Upper lobe of right lung (tissue), 1 donor: Measurements from ENCODE around the gene OGDHL. TPM values are rescaled to one million over a fixed set of nuclear protein-coding genes. Genes with fewer than 3 reads are reported as not detected.

Source experiments
- ATAC-seq: fragments of 200-7000 bp; cut with Tn5 transposase; one replicate; pipeline ENCODE4 v1.9.1; 2020; ENCODE audit warnings: mild to moderate bottlenecking, moderate library complexity
- DNase-seq: peaks from one replicate; pipeline ENCODE4 v3.0.0-alpha.2; 2020
- H3K27ac ChIP-seq: fragments of 200-600 bp; one replicate; pipeline ENCODE4 v1.8.0; 2022
- H3K27me3 ChIP-seq: fragments of 200-600 bp; one replicate; pipeline ENCODE4 v1.8.0; 2022; ENCODE audit warnings: mild to moderate bottlenecking
- H3K36me3 ChIP-seq: fragments of 200-600 bp; one replicate; pipeline ENCODE4 v1.8.0; 2022
- H3K4me1 ChIP-seq: fragments of 200-600 bp; one replicate; pipeline ENCODE4 v1.8.0; 2022
- H3K4me3 ChIP-seq: fragments of 200-600 bp; one replicate; pipeline ENCODE4 v1.8.0; 2022; ENCODE audit warnings: mild to moderate bottlenecking
- H3K9me3 ChIP-seq: fragments of 200-600 bp; one replicate; pipeline ENCODE4 v1.8.0; 2022
- intact Hi-C: fragments of 100-400 bp; cut with DNase I; formaldehyde crosslinking; loops from one replicate; pipeline ENCODE4 v1.11.0; 2022
- total RNA-seq: library from RNA; stranded (reverse); fragmentation: NEBNext Ultra II Directional; extraction: Animal tissue kit (Norgen Biotek cat#: 25700); gene quantifications from one replicate; pipeline ENCODE4 v1.2.1, GENCODE V29; 2021
- TF ChIP-seq, protein P1 (sequence below): fragments of 200-600 bp; IDR thresholded peaks from one replicate; pipeline ENCODE4 v1.8.0; 2022; ENCODE audit warnings: antibody characterized with exemption
- donor health status: DM: no; HTN: yes; CAD: no; lungs with severe emphysema.

Gene OGDHL
- total RNA-seq, 1 donor from 2014 or later, result 0.69 TPM

GRCh38 chr10:49736564-49737113 lies 25.5 kb downstream of the OGDHL start:
- intact Hi-C loops, result no loop called here
- Histone ChIP-seq H3K4me1 (no peaks in the 10 kb centered on the region), H3K27ac (no peak overlapping the region), H3K4me3 (no peak overlapping the region), H3K9me3 (no peaks in the 10 kb centered on the region), H3K27me3 (no peaks in the 10 kb centered on the region), H3K36me3 (no peaks in the 10 kb centered on the region)
- ATAC-seq, result no peak
- no peak for DNase-seq
- TF ChIP-seq, protein P1, sequence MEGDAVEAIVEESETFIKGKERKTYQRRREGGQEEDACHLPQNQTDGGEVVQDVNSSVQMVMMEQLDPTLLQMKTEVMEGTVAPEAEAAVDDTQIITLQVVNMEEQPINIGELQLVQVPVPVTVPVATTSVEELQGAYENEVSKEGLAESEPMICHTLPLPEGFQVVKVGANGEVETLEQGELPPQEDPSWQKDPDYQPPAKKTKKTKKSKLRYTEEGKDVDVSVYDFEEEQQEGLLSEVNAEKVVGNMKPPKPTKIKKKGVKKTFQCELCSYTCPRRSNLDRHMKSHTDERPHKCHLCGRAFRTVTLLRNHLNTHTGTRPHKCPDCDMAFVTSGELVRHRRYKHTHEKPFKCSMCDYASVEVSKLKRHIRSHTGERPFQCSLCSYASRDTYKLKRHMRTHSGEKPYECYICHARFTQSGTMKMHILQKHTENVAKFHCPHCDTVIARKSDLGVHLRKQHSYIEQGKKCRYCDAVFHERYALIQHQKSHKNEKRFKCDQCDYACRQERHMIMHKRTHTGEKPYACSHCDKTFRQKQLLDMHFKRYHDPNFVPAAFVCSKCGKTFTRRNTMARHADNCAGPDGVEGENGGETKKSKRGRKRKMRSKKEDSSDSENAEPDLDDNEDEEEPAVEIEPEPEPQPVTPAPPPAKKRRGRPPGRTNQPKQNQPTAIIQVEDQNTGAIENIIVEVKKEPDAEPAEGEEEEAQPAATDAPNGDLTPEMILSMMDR, result no peak

DNA sequence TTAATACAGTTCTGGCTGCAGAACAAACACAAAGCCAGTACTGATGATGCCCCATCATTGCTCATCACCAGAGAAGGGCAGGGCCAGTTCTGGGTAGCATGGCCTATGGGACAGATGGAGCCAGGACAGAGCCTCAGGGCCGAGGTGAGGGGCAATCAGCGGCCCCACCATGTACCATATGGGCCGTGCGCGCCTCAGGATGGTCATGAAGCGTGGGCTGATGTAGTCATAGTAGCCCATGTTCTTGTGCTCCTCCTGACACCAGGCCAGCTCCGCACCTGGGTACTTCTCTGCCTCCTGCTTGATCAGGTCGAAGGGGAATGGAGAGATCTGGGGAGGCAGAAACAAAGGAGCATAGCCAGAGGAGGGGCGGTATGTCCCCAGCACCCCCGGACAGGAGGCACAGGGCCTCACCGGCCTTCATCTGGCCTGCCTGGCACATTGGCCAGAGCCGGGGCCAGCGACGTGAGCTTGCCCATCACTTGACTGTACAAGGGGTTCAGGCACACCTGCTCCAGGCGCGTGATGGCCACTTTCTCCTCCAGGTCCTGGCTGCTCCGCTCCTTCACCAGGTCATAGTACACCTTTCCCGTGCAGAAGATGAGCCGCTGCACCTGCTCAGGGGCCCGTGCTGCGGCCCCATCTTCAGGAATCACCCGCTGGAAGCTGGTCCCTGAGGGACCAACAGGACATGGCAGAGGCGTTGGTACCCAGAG lies 26.1 kb downstream of the OGDHL start:
- intact Hi-C loops, result no loop called here
- DNase-seq (no peak), ATAC-seq (no peak)
- no peaks in the 10 kb centered on the region for H3K27me3 ChIP-seq
- H3K4me3 ChIP-seq, result no peak overlapping the region
- H3K9me3 ChIP-seq, result no peaks in the 10 kb centered on the region
- TF ChIP-seq, protein P1, result no peak
- H3K27ac ChIP-seq, result no peak overlapping the region
- no peaks in the 10 kb centered on the region for H3K36me3 ChIP-seq
- H3K4me1 ChIP-seq, result no peaks in the 10 kb centered on the region

DNA sequence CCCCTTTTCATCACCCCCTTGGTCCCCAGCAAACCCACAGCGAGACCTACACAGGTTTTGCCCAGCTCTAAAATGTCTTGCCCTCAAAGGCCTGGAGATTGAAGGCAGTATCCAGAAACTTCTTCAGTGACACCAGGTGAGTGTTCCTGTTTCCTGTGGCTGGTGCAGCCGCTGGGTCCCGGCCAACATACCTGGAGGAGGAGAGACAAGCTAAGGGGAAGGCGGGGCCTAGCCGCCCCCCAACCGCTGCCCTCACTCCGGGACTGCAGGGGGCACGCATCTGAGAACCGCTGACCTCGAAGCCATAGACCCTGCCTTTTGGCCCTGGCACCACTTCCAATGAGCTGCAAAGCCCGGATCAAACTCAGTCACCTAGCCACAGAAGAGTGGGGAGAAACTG lies 27.0 kb downstream of the OGDHL start:
- Histone ChIP-seq H3K4me1 (no peaks in the 10 kb centered on the region), H3K4me3 (no peak overlapping the region), H3K36me3 (no peaks in the 10 kb centered on the region), H3K9me3 (no peaks in the 10 kb centered on the region), H3K27me3 (no peaks in the 10 kb centered on the region), H3K27ac (no peak overlapping the region)
- intact Hi-C loops, result no loop called here
- TF ChIP-seq, protein P1, result no peak
- DNase-seq, result no peak
- no peak for ATAC-seq

- no peaks in the 10 kb centered on the region for H3K4me1 ChIP-seq
- H3K27me3 ChIP-seq, result no peaks in the 10 kb centered on the region
- DNase-seq (no peak), ATAC-seq (no peak)
- no peak overlapping the region for H3K27ac ChIP-seq
- no peaks in the 10 kb centered on the region for H3K36me3 ChIP-seq
- H3K9me3 ChIP-seq, result no peaks in the 10 kb centered on the region
- intact Hi-C loops, result no loop called here
- H3K4me3 ChIP-seq, result no peak overlapping the region
- TF ChIP-seq, protein P1, result no peak
Observed at GRCh38 chr10:49734676-49735075, 27.4 kb downstream of the OGDHL start.

GRCh38 chr10:49733866-49734265 lies 28.3 kb downstream of the OGDHL start:
- Histone ChIP-seq H3K27me3 (no peaks in the 10 kb centered on the region), H3K9me3 (no peaks in the 10 kb centered on the region), H3K4me1 (no peaks in the 10 kb centered on the region), H3K27ac (no peak overlapping the region), H3K4me3 (no peak overlapping the region), H3K36me3 (no peaks in the 10 kb centered on the region)
- intact Hi-C loops, result no loop called here
- DNase-seq, result no peak
- no peak for ATAC-seq
- TF ChIP-seq, protein P1, result no peak
